GM21717 (cell line): ENCODE measurements around the gene OR56A5.
"Not testable (repeated sequence)": the region's sequence is repeated elsewhere in the genome, so short reads cannot be mapped to it uniquely, and the experiment has no call there.

Source experiments
- ATAC-seq: cut with Tn5 transposase; IDR thresholded peaks from one replicate; pipeline ENCODE4 v1.9.1; 2021; ENCODE audit warnings: mild to moderate bottlenecking, moderate library complexity; ENCODE audit not compliant: unreplicated experiment

The OR56A5 gene

GRCh38 chr11:5968394-5968793 is at the start of gene OR56A5:
Gene OR56A5 (minus strand): TSS chr11:5968494. CDS start chr11:5968494, 0 bp downstream.
- ATAC-seq = no peak

DNA sequence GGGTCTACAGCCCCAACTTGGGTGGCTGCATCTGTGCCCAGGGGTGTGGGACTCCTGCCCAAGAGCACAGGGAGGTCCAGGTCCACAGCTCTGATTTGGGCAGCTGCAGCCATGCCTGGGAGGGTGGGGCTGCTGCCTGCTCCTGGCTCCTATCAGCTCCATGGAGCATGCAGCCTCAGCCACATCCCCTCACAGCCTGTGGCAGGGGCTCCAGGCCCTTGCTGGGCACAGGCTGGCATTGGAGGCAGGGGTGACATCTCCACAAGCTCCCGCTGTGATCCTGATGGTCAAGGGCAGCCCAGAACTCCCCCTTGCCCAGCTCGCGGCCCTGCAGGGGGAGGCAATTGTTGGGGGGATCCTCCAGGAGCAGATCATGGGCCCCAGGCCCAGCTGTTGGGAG is 44.7 kb upstream of the OR56A5 start:
- no peak for ATAC-seq

GRCh38 chr11:6012035-6012668 is 43.9 kb upstream of the OR56A5 start:
- no peak for ATAC-seq

DNA sequence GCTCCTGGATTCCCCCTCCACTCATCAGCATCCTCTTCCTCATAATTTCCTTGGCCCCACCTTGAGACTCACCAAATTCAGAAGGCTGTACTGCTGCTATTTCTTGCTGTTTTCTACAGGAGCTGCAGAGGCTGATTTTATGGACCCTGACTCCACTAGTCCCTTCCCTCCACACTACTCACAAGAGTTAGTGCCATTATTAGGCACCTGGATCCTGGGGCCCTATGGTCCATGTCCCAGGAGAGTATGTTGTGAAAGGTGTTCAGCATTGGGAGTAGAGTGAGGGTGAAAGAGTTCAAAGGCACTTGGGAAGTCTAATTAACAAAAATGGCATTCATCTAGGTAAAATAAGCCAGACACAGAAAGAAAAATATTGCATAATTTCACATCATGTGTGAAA is 38.6 kb upstream of the OR56A5 start, which contains the start of gene OR56A4:
Gene OR56A4 (minus strand): TSS at position 101 of the 400 bp plus-strand sequence. CDS start 3,954 bp downstream, outside the sequence.
- ATAC-seq = no peak

DNA sequence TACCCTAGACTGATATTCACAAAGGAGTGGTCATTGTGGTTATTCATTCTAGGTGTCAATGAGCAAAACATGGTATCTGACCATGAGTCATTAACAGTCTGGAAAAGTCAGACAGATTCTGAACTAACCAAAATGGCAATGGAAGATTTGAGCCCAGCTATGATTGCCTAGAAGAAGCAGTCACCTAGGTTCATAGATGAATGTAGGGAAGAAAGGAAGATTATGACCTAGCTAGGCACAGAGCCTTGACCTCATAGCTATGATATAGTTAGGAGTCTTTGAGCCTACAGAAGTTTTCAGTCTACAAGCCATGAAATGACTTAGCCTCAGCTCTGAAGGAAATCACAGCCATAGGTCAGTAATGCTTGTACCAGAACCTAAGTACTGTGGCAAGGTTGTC is 38.1 kb upstream of the OR56A5 start:
- ATAC-seq = no peak

- ATAC-seq = no peak
Observed at GRCh38 chr11:6002202-6002699, 34.0 kb upstream of the OR56A5 start.

- no peak for ATAC-seq
Observed at GRCh38 chr11:5994791-5995190, 26.5 kb upstream of the OR56A5 start.

DNA sequence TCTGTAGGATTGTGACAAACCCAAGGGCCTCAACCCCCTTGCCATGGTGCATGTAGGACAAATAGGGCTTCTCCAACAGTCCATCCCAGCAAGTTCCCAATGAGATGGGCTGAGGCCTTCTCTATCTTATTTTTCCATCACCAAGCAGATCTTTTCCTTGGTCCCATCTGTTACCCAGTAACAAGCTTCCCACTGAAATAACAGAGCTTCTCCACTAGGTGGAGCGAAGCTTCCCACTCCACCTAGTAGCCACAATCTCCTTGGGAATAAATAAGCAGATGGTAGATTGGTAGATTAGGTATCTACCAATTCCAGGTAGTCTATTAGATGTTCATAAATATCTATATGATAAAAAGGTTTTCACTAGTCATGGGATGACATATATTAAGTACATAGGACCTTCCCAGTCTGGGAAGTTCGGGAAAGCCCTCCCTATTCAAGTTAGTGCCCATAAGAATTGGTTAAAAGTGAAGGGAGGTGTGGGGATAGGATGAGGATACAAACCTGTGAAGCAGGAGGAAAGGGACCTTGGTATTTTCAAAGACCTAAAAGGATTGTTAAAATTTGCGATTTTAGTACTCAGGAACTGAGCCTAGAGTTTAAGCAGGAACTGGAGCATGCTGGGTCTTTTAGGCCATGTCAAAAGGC is 24.4 kb upstream of the OR56A5 start:
- ATAC-seq = no peak

GRCh38 chr11:5992150-5992549 is 23.9 kb upstream of the OR56A5 start:
- no peak for ATAC-seq

GRCh38 chr11:5989203-5989602 is 20.9 kb upstream of the OR56A5 start:
- ATAC-seq = no peak

- no peak for ATAC-seq
Observed at GRCh38 chr11:5986885-5987284, 18.6 kb upstream of the OR56A5 start, which contains the start of gene OR52L1. Gene OR52L1 (minus strand): TSS chr11:5986985. CDS start chr11:5986930, 55 bp downstream.

GRCh38 chr11:5983443-5983842 is 15.1 kb upstream of the OR56A5 start:
- ATAC-seq = no peak

DNA sequence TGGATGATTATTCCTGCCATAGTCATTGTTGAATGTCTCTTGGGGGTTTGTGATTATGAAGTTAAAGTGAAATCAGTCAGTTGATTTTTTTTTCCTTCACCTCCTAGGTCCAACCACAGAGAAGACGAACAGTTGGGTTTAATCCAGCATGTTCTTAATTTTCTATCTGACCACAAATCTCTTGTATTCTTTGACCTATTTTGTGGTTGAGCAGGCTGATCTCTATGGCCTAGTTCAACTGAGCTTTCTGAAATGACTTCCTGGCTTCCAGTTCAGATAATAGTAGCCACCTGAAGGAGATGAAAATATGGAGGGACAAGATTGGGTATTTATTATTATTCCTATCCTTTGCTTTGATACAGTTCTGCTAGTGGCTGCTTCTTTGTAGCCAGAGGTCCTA is 5.2 kb upstream of the OR56A5 start:
- ATAC-seq = no peak

DNA sequence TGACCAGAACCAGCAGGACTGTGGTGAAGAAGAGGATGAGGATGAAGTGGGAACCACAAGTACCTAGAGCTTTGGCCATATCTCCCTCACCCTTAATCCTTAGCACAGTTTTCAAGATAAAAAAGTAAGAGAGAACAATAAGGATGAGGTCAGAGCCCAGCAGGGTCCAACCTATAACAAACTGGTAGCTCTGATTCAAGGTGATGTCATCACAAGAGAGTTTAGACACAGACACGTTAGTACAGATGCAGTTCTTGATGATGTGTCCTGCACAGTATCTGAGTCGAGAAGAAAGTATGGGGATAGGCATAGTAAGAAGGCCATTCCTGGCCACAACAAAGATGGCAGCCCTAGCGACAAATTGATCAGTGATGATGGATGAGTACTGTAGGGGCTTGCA is 586 bp downstream of the OR56A5 start:
- no peak for ATAC-seq

- no peak for ATAC-seq
Observed at GRCh38 chr11:5966958-5967357, 1.3 kb downstream of the OR56A5 start.

- not testable (repeated sequence) for ATAC-seq
Observed at GRCh38 chr11:5960704-5961320, 7.5 kb downstream of the OR56A5 start.

- ATAC-seq = no peak
Observed at GRCh38 chr11:5955586-5955985, 12.7 kb downstream of the OR56A5 start.

- ATAC-seq = no peak
Observed at GRCh38 chr11:5941951-5942350, 26.3 kb downstream of the OR56A5 start, which contains the start of gene OR56A3. Gene OR56A3 (plus strand): TSS chr11:5942251. CDS start chr11:5947347, 5,096 bp downstream.

- ATAC-seq = no peak
Observed at GRCh38 chr11:5940748-5941147, 27.5 kb downstream of the OR56A5 start.

- no peak for ATAC-seq
Observed at GRCh38 chr11:5938603-5938965, 29.7 kb downstream of the OR56A5 start.

- no peak for ATAC-seq
Observed at GRCh38 chr11:5937868-5938602, 30.3 kb downstream of the OR56A5 start.
